Measurements from ENCODE around the gene GTF2IRD1.
"Not testable (repeated sequence)": the region's sequence is repeated elsewhere in the genome, so short reads cannot be mapped to it uniquely, and the experiment has no call there.

The GTF2IRD1 gene

GRCh38 chr7:74563639-74564038, 109.9 kb downstream of the GTF2IRD1 start:
- DNase-seq (ENCODE audit: low spot score): not testable (repeated sequence)

DNA sequence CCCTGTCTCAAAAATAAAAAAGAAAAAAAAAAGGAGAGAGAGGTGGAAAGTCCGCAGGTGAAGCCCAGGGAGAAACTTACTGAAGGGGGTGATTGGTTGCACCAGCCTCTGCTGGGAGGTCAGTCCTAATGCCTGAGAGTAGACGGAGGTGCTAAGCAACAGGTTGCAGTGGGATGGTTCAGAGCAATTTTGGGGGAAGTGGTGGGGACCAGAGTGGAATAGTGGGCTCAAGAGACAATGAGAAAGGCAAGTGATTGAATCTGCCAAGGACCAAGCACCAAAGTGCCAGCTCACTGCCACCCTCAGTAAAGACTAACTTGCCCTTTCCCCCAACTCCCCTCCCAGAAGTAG, 113.6 kb downstream of the GTF2IRD1 start:
- no peak for DNase-seq (ENCODE audit: low spot score)

GRCh38 chr7:74568658-74569057, 115.0 kb downstream of the GTF2IRD1 start:
- DNase-seq (ENCODE audit: low spot score): no peak

GRCh38 chr7:74569501-74570075, 115.9 kb downstream of the GTF2IRD1 start:
- no peak for DNase-seq (ENCODE audit: low spot score)

- DNase-seq (ENCODE audit: low spot score): no peak
These were observed 116.9 kb downstream of the GTF2IRD1 start for GRCh38 chr7:74570533-74571156.

DNA sequence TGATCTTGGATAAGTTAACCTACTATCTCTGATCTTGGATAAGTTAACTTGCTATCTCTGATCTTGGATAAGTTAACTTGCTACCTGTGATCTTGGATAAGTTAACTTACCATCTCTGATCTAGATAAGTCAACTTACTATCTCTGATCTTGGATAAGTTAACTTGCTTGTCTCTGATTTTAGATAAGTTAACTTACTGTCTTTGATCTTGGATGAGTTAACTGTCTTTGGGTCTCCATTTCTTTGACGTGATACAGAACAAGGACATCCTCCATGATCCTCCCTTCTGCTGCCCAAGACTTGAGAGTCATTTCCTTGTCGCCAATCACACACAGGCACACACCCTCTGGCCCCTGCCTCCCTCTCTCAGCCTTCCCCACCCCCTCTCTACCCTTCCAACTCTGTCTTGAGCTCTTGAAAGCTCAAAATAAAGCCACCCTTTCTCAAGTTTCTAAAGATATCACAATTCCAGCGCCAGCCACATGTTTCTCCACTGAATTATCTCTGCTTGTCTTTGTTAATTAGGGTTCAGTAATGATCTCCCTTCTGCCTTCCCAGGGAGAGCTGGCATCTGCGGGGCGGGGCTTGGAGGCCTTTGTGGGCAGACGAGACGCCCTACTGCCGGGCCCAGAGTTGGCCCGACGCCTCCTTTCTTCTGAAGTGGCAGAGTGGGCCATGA, 118.7 kb downstream of the GTF2IRD1 start:
- DNase-seq (ENCODE audit: low spot score): no peak

DNA sequence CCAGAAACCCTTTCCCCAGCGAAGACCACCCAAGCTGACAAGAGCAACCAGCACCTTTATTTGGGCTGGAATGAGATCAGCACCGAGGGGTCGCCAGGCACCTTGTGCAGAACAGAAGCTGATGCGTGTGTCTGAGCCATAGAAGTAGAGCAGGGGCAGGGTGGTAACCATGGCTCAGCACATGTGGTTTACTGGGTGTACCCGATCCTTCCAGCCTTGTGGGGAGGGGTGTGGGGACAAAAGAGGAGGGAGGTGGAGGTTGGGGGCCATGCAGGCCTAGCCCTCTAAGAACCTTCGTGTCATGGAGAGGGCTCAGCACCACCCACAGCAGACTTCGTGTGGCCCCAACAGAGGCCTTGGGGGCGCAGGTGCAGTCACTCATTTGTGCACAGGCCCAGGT, 119.8 kb downstream of the GTF2IRD1 start:
- no peak for DNase-seq (ENCODE audit: low spot score)

DNA sequence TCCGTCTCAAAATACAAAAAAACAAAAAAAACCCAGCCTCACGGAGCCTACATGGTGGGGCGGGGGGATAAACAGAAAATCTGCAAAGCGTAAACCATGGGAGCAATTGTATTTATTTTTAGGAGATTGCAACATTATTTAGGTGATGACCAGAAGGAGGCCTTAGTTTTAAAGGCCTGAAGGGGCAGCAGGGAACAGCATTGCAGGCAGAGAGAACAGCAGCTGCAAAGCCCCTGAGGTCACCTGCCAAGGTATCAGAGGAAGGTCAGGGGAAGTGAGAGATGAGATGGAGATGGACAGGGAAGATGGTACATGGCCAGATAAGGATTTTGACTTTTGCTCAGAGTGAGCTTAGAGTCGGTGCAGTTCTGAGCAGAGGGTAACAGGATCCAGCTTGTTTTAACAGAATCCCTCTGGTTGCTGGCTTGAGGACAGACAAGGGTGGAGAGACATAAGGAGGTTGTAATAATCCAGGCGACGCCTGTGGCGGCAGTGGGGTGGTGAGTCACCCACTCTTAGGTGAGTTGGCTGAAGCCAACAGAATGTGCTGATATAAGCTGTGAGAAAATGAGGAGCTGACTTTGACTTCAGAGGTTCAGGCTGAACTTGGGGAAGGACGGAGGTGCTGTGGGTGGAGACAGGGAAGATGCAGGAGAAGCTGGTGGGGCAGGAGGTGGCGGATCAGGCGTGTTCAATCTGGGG, 121.5 kb downstream of the GTF2IRD1 start:
- no peak for DNase-seq (ENCODE audit: low spot score)

GRCh38 chr7:74575811-74576210, 122.1 kb downstream of the GTF2IRD1 start:
- no peak for DNase-seq (ENCODE audit: low spot score)

GRCh38 chr7:74579800-74580685, 126.3 kb downstream of the GTF2IRD1 start:
- peak; percentile 70 for DNase-seq (ENCODE audit: low spot score)

- no peak for DNase-seq (ENCODE audit: low spot score)
These were observed 128.3 kb downstream of the GTF2IRD1 start for GRCh38 chr7:74581916-74582440.

GRCh38 chr7:74582447-74583039, 128.8 kb downstream of the GTF2IRD1 start:
- DNase-seq (ENCODE audit: low spot score): no peak

GRCh38 chr7:74583630-74584029, 129.9 kb downstream of the GTF2IRD1 start:
- DNase-seq (ENCODE audit: low spot score): no peak

DNA sequence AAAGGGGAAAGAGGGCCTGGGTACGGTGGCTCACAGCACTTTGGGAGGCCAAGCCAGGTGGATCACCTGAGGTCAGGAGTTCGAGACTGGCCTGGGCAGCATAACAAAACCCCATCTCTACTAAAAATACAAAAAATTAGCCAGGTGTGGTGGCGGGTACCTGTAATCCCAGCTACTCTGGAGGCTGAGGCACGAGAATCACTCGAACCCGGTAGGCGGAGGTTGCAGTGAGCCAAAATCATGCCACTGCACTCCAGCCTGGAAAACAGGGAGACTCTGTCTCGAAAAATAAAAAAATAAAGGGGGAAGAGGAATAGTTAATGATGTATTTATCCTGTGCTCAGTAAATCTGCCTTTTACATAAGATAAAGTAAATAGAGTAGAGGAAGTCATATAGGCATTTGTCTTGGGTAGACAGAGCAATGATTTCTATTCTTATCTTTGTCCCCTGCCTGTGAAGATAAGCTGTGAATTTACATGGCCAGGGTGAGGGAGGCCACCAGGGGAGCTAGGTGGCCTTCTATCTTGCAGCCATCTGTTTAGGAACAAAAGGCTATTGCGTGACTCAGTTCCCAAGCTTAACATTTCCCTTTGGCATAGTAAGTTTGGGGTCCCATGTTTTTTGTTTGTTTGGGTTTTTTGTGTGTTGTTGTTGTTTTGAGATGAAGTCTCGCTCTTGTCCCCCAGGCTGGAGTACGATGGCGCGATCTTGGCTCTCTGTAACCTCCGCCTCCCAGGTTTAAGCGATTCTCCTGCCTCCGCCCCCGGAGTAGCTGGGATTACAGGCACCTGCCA, 130.7 kb downstream of the GTF2IRD1 start:
- peak; percentile 67 for DNase-seq (ENCODE audit: low spot score)

DNA sequence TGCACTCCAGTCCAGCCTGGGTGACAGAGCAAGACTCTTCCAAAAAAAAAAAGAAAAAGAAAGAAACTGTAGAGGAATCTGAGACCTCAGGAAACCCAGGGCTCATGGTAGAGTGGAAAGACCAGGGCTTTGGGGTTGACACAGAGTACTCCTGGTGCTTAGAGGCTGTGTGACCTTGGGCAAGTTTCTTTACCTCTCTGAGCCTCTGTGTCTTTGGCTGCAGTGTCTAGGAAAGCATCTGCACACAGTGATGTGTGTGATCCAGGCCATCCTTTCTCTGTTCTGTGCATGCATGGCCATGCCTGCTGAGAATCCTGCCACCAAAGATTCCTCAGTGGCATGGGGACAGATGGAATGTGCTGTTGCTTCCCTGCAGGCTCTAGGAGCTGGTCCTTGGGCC, 132.1 kb downstream of the GTF2IRD1 start:
- DNase-seq (ENCODE audit: low spot score): no peak

DNA sequence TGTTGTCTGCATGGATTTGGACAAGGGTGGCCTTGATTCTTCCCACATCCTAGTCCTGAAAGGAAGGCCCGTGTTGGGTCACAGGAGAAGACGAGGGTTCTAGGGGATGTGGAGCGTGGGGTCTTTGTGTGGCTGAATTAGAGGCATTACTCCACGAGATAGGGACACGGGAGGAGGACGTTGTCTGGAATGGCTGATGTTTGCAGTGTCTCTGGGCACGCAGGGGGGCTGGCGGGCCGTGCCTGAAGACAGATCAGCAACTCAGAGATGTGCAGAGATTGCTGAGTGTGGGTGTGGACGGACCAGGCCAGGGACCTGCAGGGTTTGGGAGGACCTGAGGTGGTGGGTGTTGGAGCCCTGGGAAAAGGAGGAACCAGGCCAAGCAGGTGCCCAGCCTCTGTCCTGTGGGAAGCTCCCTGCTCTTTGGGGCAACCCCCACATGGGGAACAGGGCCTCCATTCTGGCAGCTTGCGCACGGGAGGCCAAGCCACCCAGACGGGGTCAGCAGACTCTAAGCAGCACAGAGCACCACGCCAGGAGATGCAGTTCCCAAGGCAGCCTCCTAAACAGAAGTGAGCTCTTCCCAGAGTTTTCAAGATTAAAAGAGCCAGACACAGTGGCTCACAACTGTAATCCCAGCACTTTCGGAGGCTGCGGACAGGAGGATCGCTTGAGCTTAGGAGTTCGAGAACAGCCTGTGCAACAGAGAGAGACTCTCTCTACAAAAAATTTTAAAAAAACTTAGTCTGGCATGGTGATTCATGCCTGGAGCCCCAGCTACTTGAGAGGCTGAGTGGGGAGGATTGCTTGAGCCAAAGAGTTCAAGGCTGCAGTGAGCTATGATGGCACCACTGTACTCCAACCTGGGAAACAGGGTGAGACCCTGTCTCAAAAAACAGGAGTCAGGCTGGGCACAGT, 132.8 kb downstream of the GTF2IRD1 start:
- no peak for DNase-seq (ENCODE audit: low spot score)

DNA sequence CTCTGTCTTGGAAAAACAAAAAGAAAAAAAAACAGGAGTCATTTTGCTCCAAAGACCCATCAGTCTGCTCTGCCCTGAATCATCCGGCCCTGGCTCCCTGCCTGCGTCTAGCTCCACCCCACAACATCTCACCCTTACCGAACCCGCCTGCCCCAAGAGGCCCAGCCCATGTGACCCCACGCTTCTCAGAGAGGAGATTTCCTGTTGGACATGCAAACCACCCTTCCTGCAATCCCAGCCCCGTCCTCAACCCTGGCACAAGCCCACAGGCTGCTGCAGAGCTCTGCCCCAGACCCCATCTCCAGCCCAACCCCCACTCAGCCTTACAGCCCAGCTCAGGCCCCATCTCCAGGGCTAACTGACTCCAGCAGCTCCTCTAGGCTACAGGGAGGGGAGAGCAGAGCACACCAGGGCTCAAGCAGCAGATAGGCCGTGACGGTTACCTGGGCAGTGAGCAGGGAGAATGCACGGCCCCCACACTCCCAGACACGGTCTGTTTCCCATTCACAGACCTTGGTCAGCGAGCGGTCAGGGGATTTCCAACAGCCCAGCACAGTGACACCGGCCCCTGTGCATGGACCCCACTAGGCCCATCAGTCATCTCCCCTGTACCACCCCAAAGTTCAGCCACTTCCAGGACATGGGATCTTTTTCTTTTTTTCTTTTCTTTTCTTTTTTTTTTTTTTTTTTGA, 133.9 kb downstream of the GTF2IRD1 start:
- no peak for DNase-seq (ENCODE audit: low spot score)

- DNase-seq (ENCODE audit: low spot score): no peak
These were observed 137.1 kb downstream of the GTF2IRD1 start for GRCh38 chr7:74590813-74591212.

DNA sequence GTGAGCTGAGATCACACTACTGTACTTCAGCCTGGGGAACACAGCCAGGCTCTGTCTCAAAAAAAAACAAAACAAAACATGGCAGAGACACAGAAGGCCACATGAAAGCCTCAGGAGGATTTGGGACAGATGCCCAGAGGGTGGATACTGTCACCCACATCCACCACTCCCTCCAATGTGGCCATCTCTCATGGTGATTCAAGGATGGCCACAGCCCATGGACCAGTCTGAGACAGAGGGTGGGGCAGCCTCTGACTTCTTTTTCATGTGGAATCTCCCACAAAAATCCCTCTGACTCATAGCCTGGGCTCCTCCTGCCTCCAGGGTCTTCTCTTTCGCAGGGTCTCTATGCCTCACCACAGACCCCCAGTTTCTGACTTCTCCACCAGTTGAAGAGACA, 144.9 kb downstream of the GTF2IRD1 start:
- DNase-seq (ENCODE audit: low spot score): no peak

All from HuH-7 (cell line).